ENCODE results near the gene FGFR3. TPM values are rescaled to one million over a fixed set of nuclear protein-coding genes. Genes with fewer than 3 reads are reported as not detected.

The FGFR3 gene
- total and polyA plus RNA-seq, 4 experiments from 2014 or later: 0.53 to 0.67 TPM; not detected in 2

DNA sequence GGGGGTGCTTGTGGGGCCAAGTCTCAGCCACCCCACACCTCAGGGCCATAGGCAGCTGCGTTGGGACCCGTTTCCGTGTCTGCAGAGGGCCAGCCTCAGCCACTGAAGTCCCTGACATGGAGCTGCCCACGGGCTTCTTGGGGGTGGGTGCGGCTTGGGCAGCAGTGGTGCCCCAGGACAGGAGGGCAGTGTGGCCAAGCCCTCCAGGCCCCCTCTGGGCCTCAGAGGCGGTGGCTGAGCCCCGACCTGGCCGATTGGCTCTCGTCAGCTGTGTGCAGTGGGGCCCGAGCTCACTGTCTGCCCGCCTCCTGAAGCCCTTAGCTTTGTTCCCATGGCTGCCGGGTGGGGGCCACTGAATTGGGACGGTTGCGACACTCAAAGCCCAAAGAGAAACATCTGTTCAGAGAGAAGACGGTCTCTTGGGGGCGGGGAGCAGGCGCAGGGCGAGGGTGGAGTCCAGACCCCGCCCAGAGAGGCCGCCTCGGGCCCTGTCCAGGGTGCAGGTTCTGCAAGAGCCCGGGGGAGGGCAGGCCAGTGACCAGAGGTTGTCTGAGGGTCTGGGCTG lies 9.1 kb downstream of the FGFR3 start:
- no peaks in the 10 kb centered on the region for H3K36me3 ChIP-seq (ENCODE audit: insufficient read depth, low read length)
- no peaks in the 10 kb centered on the region for H3K9me3 ChIP-seq (ENCODE audit: control insufficient read depth in 1 of 2, low read length in 2 of 2)
- Mint-ChIP-seq H3K4me1 (no peaks in the 10 kb centered on the region), H3K9me3 (no peaks in the 10 kb centered on the region), H3K4me3 (no peak overlapping the region), H3K36me3 (no peaks in the 10 kb centered on the region), H3K27me3 (peaks cover 5 to 6% of the 10 kb centered on the region in 2 donors), H3K27ac (no peak overlapping the region)
- POLR2A ChIA-PET (ENCODE audit: partially characterized antibody): no interaction called here
- no peaks in the 10 kb centered on the region for H3K27me3 ChIP-seq (ENCODE audit: insufficient read depth, low read length)
- H3K4me3 ChIP-seq (ENCODE audit: low read length in 2 of 2): no peak overlapping the region
- peak in 1 of 5 donors; percentile 25 for DNase-seq
- H3K27ac ChIP-seq (ENCODE audit: low read depth, low read length): no peak overlapping the region
- intact Hi-C loops (cut with micrococcal nuclease): no loop called here
- H3K4me1 ChIP-seq (ENCODE audit: insufficient read depth, low read length): no peaks in the 10 kb centered on the region
- CTCF ChIA-PET (ENCODE audit: partially characterized antibody): no interaction called here

- POLR2A ChIA-PET (ENCODE audit: partially characterized antibody): no interaction called here
- no peak overlapping the region for H3K4me3 Mint-ChIP-seq
- CTCF ChIA-PET (ENCODE audit: partially characterized antibody): no interaction called here
- Histone ChIP-seq H3K9me3 (ENCODE audit: control insufficient read depth in 1 of 2, low read length in 2 of 2) (no peaks in the 10 kb centered on the region), H3K4me3 (ENCODE audit: low read length in 2 of 2) (no peak overlapping the region), H3K36me3 (ENCODE audit: insufficient read depth, low read length) (no peaks in the 10 kb centered on the region), H3K4me1 (ENCODE audit: insufficient read depth, low read length) (no peaks in the 10 kb centered on the region), H3K27ac (ENCODE audit: low read depth, low read length) (no peak overlapping the region), H3K27me3 (ENCODE audit: insufficient read depth, low read length) (no peaks in the 10 kb centered on the region)
- H3K27ac Mint-ChIP-seq: no peak overlapping the region
- DNase-seq: peak in 1 of 5 donors; percentile 5
- intact Hi-C loops (cut with micrococcal nuclease): no loop called here
- peaks cover 5 to 6% of the 10 kb centered on the region in 2 donors for H3K27me3 Mint-ChIP-seq
- no peaks in the 10 kb centered on the region for H3K9me3 Mint-ChIP-seq
- no peaks in the 10 kb centered on the region for H3K4me1 Mint-ChIP-seq
- H3K36me3 Mint-ChIP-seq: no peaks in the 10 kb centered on the region
These were observed 9.8 kb downstream of the FGFR3 start for GRCh38 chr4:1802720-1803522.

GRCh38 chr4:1803523-1804423 lies 10.7 kb downstream of the FGFR3 start:
- Histone ChIP-seq H3K27ac (ENCODE audit: low read depth, low read length) (no peak overlapping the region), H3K36me3 (ENCODE audit: insufficient read depth, low read length) (no peaks in the 10 kb centered on the region), H3K27me3 (ENCODE audit: insufficient read depth, low read length) (no peaks in the 10 kb centered on the region), H3K9me3 (ENCODE audit: control insufficient read depth in 1 of 2, low read length in 2 of 2) (no peaks in the 10 kb centered on the region), H3K4me1 (ENCODE audit: insufficient read depth, low read length) (no peaks in the 10 kb centered on the region), H3K4me3 (ENCODE audit: low read length in 2 of 2) (no peak overlapping the region)
- intact Hi-C loops (cut with micrococcal nuclease): no loop called here
- no peaks in the 10 kb centered on the region for H3K9me3 Mint-ChIP-seq
- ChIA-PET POLR2A (ENCODE audit: partially characterized antibody) (no interaction called here), CTCF (ENCODE audit: partially characterized antibody) (no interaction called here)
- no peak overlapping the region for H3K27ac Mint-ChIP-seq
- peaks cover 2 to 5% of the 10 kb centered on the region in 2 donors for H3K27me3 Mint-ChIP-seq
- H3K36me3 Mint-ChIP-seq: no peaks in the 10 kb centered on the region
- H3K4me3 Mint-ChIP-seq: no peak overlapping the region
- no peaks in the 10 kb centered on the region for H3K4me1 Mint-ChIP-seq
- peak in 1 of 5 donors; percentile 22 for DNase-seq

DNA sequence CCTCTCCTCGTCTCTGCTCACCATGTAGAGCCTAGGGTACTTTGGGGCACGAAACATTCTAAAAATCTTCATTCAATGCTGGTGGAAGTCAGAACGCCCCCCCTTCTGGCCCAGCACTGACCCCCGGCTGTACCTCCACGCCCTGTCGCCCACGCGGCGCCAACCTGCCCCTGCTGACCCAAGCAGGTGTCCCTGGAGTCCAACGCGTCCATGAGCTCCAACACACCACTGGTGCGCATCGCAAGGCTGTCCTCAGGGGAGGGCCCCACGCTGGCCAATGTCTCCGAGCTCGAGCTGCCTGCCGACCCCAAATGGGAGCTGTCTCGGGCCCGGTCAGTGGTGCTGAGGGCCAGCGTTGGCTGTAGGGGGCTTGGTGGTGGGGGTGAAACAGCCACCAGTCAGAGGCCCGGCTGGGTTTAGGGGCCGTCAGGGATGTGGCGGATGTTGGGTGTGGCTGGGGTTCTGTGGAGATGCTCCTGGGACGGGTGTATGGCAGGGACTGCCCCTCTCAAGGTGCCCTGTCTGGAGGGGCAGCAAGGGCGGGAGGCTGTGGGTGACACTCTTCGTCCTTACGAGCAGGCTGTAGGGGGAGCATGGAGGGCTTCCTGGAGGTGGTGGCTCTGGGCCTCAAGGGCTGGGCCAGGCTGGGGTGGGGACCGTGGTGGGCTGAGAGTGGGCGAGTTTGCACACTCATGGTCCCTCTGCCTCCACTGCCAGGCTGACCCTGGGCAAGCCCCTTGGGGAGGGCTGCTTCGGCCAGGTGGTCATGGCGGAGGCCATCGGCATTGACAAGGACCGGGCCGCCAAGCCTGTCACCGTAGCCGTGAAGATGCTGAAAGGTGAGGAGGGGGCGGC lies 11.8 kb downstream of the FGFR3 start:
- no peaks in the 10 kb centered on the region for H3K27me3 Mint-ChIP-seq
- ChIA-PET CTCF (ENCODE audit: partially characterized antibody) (no interaction called here), POLR2A (ENCODE audit: partially characterized antibody) (no interaction called here)
- no peaks in the 10 kb centered on the region for H3K9me3 Mint-ChIP-seq
- H3K27ac Mint-ChIP-seq: no peak overlapping the region
- Histone ChIP-seq H3K27me3 (ENCODE audit: insufficient read depth, low read length) (no peaks in the 10 kb centered on the region), H3K27ac (ENCODE audit: low read depth, low read length) (no peak overlapping the region), H3K4me1 (ENCODE audit: insufficient read depth, low read length) (no peaks in the 10 kb centered on the region), H3K36me3 (ENCODE audit: insufficient read depth, low read length) (no peaks in the 10 kb centered on the region), H3K9me3 (ENCODE audit: control insufficient read depth in 1 of 2, low read length in 2 of 2) (no peaks in the 10 kb centered on the region), H3K4me3 (ENCODE audit: low read length in 2 of 2) (no peak overlapping the region)
- intact Hi-C loops (cut with micrococcal nuclease): no loop called here
- no peaks in the 10 kb centered on the region for H3K36me3 Mint-ChIP-seq
- H3K4me3 Mint-ChIP-seq: no peak overlapping the region
- peak in 1 of 5 donors; percentile 21 for DNase-seq
- no peaks in the 10 kb centered on the region for H3K4me1 Mint-ChIP-seq

DNA sequence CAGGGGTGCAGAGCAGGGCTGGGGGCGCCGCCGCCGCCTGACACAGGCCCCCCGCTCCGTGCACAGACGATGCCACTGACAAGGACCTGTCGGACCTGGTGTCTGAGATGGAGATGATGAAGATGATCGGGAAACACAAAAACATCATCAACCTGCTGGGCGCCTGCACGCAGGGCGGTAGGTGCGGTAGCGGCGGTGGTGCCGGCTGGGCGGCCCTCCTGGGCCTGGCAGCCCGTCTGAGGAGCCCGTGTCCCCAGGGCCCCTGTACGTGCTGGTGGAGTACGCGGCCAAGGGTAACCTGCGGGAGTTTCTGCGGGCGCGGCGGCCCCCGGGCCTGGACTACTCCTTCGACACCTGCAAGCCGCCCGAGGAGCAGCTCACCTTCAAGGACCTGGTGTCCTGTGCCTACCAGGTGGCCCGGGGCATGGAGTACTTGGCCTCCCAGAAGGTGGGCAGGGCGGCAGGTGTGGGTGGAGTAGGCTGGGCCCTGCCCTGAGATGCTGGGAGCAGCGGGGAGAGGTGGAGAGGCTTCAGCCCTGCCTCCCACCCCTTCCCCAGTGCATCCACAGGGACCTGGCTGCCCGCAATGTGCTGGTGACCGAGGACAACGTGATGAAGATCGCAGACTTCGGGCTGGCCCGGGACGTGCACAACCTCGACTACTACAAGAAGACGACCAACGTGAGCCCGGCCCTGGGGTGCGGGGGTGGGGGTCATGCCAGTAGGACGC lies 12.6 kb downstream of the FGFR3 start:
- Mint-ChIP-seq H3K27me3 (no peaks in the 10 kb centered on the region), H3K9me3 (no peaks in the 10 kb centered on the region), H3K4me3 (no peak overlapping the region), H3K4me1 (no peaks in the 10 kb centered on the region), H3K27ac (no peak overlapping the region), H3K36me3 (no peaks in the 10 kb centered on the region)
- Histone ChIP-seq H3K36me3 (ENCODE audit: insufficient read depth, low read length) (no peaks in the 10 kb centered on the region), H3K27ac (ENCODE audit: low read depth, low read length) (no peak overlapping the region), H3K27me3 (ENCODE audit: insufficient read depth, low read length) (no peaks in the 10 kb centered on the region), H3K4me3 (ENCODE audit: low read length in 2 of 2) (no peak overlapping the region), H3K4me1 (ENCODE audit: insufficient read depth, low read length) (no peaks in the 10 kb centered on the region), H3K9me3 (ENCODE audit: control insufficient read depth in 1 of 2, low read length in 2 of 2) (no peaks in the 10 kb centered on the region)
- DNase-seq: no peak
- POLR2A ChIA-PET (ENCODE audit: partially characterized antibody): no interaction called here
- CTCF ChIA-PET (ENCODE audit: partially characterized antibody): interaction anchor here (1.2 kb wide), 1 partner anchor 94 kb away, joined by 3 read pairs; no protein-coding TSS in a partner anchor
- intact Hi-C loops (cut with micrococcal nuclease): no loop called here

GRCh38 chr4:1806223-1806564 lies 13.1 kb downstream of the FGFR3 start:
- no peaks in the 10 kb centered on the region for H3K36me3 ChIP-seq (ENCODE audit: insufficient read depth, low read length)
- Mint-ChIP-seq H3K4me1 (no peaks in the 10 kb centered on the region), H3K4me3 (no peak overlapping the region), H3K36me3 (no peaks in the 10 kb centered on the region), H3K27me3 (no peaks in the 10 kb centered on the region), H3K9me3 (no peaks in the 10 kb centered on the region), H3K27ac (no peak overlapping the region)
- H3K4me3 ChIP-seq (ENCODE audit: low read length in 2 of 2): no peak overlapping the region
- DNase-seq: peak in 1 of 5 donors; percentile 3
- no peaks in the 10 kb centered on the region for H3K27me3 ChIP-seq (ENCODE audit: insufficient read depth, low read length)
- no peak overlapping the region for H3K27ac ChIP-seq (ENCODE audit: low read depth, low read length)
- intact Hi-C loops (cut with micrococcal nuclease): no loop called here
- ChIA-PET POLR2A (ENCODE audit: partially characterized antibody) (interaction anchor here (0.9 kb wide), 1 partner anchor 12 kb away, joined by 3 read pairs; no protein-coding TSS in a partner anchor), CTCF (ENCODE audit: partially characterized antibody) (interaction anchor here (1.2 kb wide), 1 partner anchor 93 kb away, joined by 3 read pairs; no protein-coding TSS in a partner anchor)
- H3K9me3 ChIP-seq (ENCODE audit: control insufficient read depth in 1 of 2, low read length in 2 of 2): no peaks in the 10 kb centered on the region
- H3K4me1 ChIP-seq (ENCODE audit: insufficient read depth, low read length): no peaks in the 10 kb centered on the region

Data from CD4-positive, alpha-beta memory T cell (primary cell).